ENCODE data around the gene MED6. TPM values are rescaled to one million over a fixed set of nuclear protein-coding genes. Genes with fewer than 3 reads are reported as not detected.

Gene MED6
- total and polyA plus RNA-seq, 8 donors, result 12.6 to 71.0 (median 26.5) TPM

GRCh38 chr14:70641548-70642302 is 41.3 kb upstream of the MED6 start, which contains the start of gene TTC9:
Gene TTC9, plus strand, starts transcription at chr14:70641916. Its CDS starts 214 bp downstream, at chr14:70642130.
- Histone ChIP-seq H3K9me3 (no peaks in the 10 kb centered on the region), H3K27ac (peak within 1 kb of the TSS; percentile 56 to 86 (median 66)), H3K4me1 (peaks cover 7 to 36% (median 30%) of the 10 kb centered on the region in 4 donors), H3K27me3 (peaks cover 0 to 40% (median 0%) of the 10 kb centered on the region in 3 donors), H3K36me3 (no peaks in the 10 kb centered on the region), H3K4me3 (peak within 1 kb of the TSS; percentile 66 to 92 (median 82))
- peak; percentile 31 to 73 for DNase-seq
- intact Hi-C loops (cut with DNase I; ENCODE audit: low total_unique reads), result loop anchor here (10.0 kb wide), 1 partner anchor 73 kb away; no protein-coding TSS in a partner anchor
- 0 to 1% (median 1%) methylated on average over 39 to 105 of the region's 105 CpGs for WGBS, 5 donors
- no peak for TF ChIP-seq EP300 (IDR thresholded peaks at IDR 0.05)
- TF ChIP-seq, protein P1, sequence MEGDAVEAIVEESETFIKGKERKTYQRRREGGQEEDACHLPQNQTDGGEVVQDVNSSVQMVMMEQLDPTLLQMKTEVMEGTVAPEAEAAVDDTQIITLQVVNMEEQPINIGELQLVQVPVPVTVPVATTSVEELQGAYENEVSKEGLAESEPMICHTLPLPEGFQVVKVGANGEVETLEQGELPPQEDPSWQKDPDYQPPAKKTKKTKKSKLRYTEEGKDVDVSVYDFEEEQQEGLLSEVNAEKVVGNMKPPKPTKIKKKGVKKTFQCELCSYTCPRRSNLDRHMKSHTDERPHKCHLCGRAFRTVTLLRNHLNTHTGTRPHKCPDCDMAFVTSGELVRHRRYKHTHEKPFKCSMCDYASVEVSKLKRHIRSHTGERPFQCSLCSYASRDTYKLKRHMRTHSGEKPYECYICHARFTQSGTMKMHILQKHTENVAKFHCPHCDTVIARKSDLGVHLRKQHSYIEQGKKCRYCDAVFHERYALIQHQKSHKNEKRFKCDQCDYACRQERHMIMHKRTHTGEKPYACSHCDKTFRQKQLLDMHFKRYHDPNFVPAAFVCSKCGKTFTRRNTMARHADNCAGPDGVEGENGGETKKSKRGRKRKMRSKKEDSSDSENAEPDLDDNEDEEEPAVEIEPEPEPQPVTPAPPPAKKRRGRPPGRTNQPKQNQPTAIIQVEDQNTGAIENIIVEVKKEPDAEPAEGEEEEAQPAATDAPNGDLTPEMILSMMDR (IDR thresholded peaks at IDR 0.05), result no peak
- TF ChIP-seq POLR2A (IDR thresholded peaks at IDR 0.05), result no peak
- no peak for TF ChIP-seq POLR2AphosphoS5 (IDR thresholded peaks at IDR 0.05)

GRCh38 chr14:70640938-70641547 is 40.6 kb upstream of the MED6 start:
- peak; percentile 63 to 72 for DNase-seq
- intact Hi-C loops (cut with DNase I; ENCODE audit: low total_unique reads), result loop anchor here (10.0 kb wide), 1 partner anchor 74 kb away; no protein-coding TSS in a partner anchor
- TF ChIP-seq POLR2AphosphoS5 (IDR thresholded peaks at IDR 0.05), result peak in 2 of 3 donors; percentile 28 to 31
- TF ChIP-seq, protein P1 (IDR thresholded peaks at IDR 0.05), result no peak
- Histone ChIP-seq H3K27me3 (peaks cover 0 to 46% (median 0%) of the 10 kb centered on the region in 3 donors), H3K36me3 (no peaks in the 10 kb centered on the region), H3K9me3 (no peaks in the 10 kb centered on the region), H3K27ac (peak overlapping the region; percentile 56 to 86 (median 66)), H3K4me1 (peaks cover 7 to 36% (median 30%) of the 10 kb centered on the region in 4 donors), H3K4me3 (peak overlapping the region; percentile 66 to 92 (median 82))
- 0 to 1% (median 0%) methylated on average over 28 of the region's 28 CpGs for WGBS, 5 donors

DNA sequence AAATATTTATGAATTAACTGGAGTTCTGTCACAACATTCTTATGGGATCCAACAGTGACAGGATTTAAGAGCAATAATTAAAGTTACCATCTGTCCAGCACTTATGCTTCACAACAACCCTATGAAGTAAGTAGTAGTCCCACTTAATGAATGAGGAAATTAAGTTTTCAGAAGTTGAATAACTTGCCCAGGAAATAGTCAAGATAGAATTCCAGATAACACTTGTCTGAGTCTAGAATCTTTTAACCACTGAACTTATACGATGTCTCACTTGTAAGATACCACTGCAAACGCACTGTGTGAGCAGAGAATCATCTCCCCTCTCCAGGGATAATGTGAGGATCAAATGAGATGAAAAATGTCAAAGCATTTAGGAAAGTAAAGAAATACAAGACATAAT is 38.0 kb upstream of the MED6 start:
- DNase-seq, result no peak
- Histone ChIP-seq H3K36me3 (no peaks in the 10 kb centered on the region), H3K9me3 (no peaks in the 10 kb centered on the region), H3K27me3 (peaks cover 0 to 47% (median 0%) of the 10 kb centered on the region in 3 donors), H3K27ac (no peak overlapping the region), H3K4me1 (peaks cover 7 to 27% (median 25%) of the 10 kb centered on the region in 4 donors), H3K4me3 (no peak overlapping the region)
- intact Hi-C loops (cut with DNase I; ENCODE audit: low total_unique reads), result loop anchor here (10.0 kb wide), 1 partner anchor 186 kb away; no protein-coding TSS in a partner anchor
- TF ChIP-seq, protein P1 (IDR thresholded peaks at IDR 0.05), result no peak
- TF ChIP-seq POLR2AphosphoS5 (IDR thresholded peaks at IDR 0.05), result no peak
- WGBS, 5 donors, result 65 to 81% (median 73%) methylated on average over 2 of the region's 2 CpGs

GRCh38 chr14:70635971-70636595 is 35.6 kb upstream of the MED6 start:
- DNase-seq, result no peak
- H3K27me3 ChIP-seq, result peaks cover 0 to 30% (median 0%) of the 10 kb centered on the region in 3 donors
- no peak overlapping the region for H3K4me3 ChIP-seq
- TF ChIP-seq POLR2A (IDR thresholded peaks at IDR 0.05), result no peak
- no peak for TF ChIP-seq POLR2AphosphoS5 (IDR thresholded peaks at IDR 0.05)
- TF ChIP-seq, protein P1 (IDR thresholded peaks at IDR 0.05), result no peak
- no peak for TF ChIP-seq EP300 (IDR thresholded peaks at IDR 0.05)
- peaks cover 5 to 9% (median 9%) of the 10 kb centered on the region in 4 donors for H3K4me1 ChIP-seq
- no peaks in the 10 kb centered on the region for H3K36me3 ChIP-seq
- no peaks in the 10 kb centered on the region for H3K9me3 ChIP-seq
- 96 to 99% (median 98%) methylated on average over 6 of the region's 6 CpGs for WGBS, 5 donors
- intact Hi-C loops (cut with DNase I; ENCODE audit: low total_unique reads), result loop anchor here (10.0 kb wide), 1 partner anchor 189 kb away; no protein-coding TSS in a partner anchor
- H3K27ac ChIP-seq, result no peak overlapping the region

Measured in stomach (tissue), 9 donors.